DMS153 treated with DMSO at 0.1 percent for 48 hours (cell line): ENCODE data around the gene PIH1D1.

ENCODE experiments used
- DNase-seq: peaks from one replicate; lab custom pipeline; 2025; ENCODE audit not compliant: unreplicated experiment; lab: John Stamatoyannopoulos, UW

PIH1D1 gene

GRCh38 chr19:49436381-49437017, 15.1 kb downstream of the PIH1D1 start:
- no peak for DNase-seq

- no peak for DNase-seq
Observed at GRCh38 chr19:49435670-49436069, 15.9 kb downstream of the PIH1D1 start.

DNA sequence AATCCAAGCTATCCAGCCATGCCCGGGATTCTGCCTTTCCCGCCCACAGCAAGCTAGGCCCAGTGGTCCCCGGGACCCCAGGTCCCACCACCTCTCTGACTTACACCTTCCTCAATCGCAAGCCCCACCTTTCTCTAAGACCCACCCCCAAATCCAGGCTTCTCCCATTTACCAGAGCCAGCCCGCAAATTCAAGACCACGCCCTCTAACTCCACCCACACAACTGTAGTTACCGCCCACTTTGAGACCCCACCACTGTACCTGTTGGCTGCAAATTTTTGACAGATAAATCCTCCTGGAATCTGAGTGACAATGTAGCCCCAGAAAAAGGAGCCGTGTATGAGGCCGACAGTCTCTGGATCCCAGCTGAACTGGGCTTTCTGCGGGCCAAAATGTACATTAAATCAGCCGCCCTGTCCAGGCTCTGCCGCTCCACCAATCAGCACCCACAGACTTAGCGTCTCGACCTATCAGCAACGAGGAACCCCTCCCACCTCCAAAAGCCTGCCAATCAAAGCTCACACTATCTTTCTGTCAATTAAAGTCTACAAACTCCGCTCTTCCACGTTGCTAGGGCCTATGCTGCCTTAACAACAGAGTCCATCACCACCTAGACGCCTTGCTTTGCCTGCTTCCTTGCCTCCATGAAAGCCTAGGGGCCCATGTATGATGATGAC, 16.6 kb downstream of the PIH1D1 start:
- no peak for DNase-seq

DNA sequence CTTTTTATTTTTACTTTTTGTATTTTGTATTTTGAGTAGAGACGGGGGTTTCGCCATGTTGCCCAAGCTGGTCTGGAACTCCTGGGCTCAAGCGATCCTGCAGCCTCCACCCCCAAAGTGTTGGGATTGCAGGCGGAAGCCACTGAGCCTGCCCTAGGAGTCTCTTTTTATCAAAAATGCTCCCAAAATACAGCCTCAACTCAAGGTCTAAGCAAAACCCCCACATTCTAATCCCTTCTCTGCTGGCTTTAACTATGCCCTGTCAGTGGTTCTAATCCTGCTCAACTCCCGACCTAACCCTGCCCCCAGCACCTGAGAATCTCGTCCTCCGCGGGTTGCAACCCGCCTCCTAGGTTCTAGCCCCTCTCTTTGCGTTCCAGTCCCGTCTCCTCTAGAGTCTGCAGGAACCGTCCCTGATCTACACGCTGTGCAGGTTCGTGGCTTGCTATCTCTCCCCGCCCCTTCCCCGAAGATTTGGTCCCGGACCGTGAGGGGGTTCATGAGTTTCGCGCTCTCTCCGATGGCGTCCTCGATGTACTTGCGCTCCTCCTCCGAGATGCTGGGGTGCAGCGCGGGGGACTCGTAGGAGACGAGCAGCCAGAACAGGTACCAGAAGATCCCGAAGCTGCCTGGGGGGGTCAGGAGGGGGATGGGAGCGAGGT, 18.2 kb downstream of the PIH1D1 start:
- no peak for DNase-seq

DNA sequence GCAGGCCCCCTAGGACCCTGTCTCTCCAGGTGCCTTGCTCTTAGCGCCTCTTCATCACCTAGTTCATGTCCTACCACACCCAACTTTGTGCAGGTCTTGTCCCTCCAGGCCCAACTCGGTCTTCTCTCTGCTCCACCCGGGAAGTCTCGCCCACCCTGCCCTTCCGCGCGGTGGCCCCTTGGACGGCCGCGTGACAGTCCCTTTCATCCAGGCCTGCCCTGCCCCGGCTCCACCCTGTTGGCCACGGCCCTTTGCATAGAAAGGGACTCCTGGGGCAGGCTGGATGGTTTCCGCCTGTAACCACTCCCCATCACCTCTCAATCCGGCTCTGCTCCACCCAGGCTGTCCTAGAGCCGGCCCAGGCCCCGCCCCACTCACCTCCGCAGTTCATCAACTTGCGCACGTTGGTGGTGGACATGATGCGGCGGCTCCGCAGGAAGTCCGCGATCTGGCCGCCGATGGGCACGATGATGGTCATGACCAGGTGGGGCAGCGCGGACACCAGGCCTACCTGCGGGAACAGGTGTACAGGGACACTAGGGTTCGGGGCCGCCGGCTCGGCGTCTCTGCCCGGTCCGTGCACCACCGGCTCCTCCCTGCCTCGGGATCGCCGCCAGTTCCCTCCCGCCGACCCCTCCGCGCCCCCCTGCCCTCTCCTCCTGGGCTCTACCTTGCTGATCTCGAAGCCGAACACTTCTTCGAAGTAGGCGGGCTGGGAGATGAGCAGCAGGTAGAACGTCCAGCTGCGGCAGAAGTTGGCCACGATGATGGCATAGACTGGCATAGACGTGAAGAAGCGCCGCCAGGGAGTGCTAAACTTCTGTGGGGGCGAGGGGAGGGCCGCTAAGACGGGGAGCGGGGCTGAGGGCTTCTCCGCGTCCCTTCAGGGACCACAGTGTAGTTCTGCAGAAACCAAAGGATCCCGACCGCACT, 19.2 kb downstream of the PIH1D1 start:
- DNase-seq = no peak

DNA sequence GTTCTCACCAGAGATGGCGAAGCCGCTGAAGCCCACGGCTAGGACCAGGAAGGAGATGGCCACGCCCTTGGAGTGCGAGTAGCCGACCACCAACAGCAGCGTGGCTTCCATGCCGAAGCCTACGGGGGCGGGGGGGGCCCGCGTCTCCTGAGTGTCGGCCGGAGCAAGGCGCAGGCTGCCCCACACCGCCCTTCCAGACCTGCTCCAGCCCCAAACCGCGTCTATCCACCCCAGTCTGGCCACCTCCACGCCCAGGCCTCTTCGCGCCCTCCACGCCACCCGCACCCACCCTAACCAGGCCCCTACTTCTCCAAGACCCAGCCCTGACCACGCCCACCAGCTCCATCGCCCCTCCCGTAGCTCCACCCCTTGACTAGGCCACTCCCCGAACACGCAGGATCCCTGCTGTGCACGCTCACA, 20.3 kb downstream of the PIH1D1 start:
- no peak for DNase-seq

GRCh38 chr19:49430678-49431329, 20.8 kb downstream of the PIH1D1 start:
- no peak for DNase-seq

DNA sequence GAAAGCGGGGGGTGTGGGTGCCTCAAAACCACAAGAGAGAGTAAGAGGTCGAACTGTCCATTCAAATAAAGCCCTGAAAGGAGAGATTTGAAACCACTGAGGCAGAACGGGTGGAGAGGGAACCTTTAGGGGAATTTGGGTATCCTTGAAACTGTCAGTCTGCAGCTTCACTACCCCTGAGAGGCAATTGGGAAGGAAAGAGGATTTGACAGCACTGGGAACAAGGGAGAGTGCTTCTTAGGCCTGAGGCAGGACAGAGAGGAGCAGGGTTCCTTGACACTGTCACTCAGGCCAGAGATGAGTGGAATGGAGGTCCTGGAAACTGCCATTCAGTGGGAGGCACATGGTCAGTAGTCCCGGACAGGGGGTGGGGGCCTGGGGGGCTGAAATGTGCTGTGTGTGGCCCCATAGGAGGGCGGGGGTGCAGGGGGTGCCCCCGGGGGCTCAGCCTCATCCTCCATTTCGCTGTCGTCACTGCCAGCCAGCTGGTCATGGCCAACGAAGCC, 21.4 kb downstream of the PIH1D1 start:
- DNase-seq = no peak

GRCh38 chr19:49428547-49429451, 22.8 kb downstream of the PIH1D1 start:
- DNase-seq = no peak

- DNase-seq = no peak
Observed at GRCh38 chr19:49427855-49428546, 23.6 kb downstream of the PIH1D1 start.

DNA sequence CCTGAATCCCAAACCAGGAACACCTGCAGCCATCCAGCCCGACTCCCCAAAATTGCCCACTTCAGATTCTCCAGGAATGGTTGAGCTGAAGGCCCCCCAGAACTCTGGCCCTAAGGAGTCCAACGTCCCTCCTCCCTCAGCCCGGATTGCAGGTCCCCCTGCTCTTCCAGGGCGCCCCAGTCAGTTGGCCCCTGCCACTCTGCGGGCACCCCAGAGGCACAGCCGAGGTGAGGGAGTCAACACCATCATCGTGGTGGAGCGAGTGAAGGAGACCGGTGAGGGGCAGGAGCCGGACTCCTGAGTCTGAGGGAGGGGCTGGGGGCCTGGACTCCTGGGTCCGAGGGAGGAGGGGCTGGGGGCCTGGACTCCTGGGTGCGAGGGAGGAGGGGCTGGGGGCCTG, 24.3 kb downstream of the PIH1D1 start:
- DNase-seq = no peak

- peak; percentile 64 for DNase-seq
Observed at GRCh38 chr19:49425922-49426592, 25.6 kb downstream of the PIH1D1 start.

- DNase-seq = no peak
Observed at GRCh38 chr19:49425178-49425577, 26.4 kb downstream of the PIH1D1 start, which contains the start of gene GFY. TSS of gene GFY (plus strand) at chr19:49425388. CDS start at chr19:49426431, 1,043 bp downstream.

DNA sequence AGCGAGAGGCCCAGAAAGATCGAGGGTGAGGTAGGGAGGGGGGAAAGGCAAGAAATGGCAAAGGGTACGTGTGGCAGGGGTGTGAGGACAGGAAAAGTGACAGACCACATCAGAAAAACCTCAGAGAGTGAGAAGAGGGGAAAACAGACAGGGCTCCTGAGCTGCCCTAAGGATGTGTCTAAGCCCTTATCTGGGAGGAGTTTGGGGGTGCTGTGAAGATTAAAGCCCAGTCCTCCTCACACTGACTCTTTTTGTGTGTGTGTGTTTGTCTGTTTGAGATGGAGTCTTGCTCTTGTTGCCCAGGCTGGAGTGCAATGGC, 27.7 kb downstream of the PIH1D1 start:
- no peak for DNase-seq

GRCh38 chr19:49423071-49423984, 28.3 kb downstream of the PIH1D1 start, which contains the start of gene PTH2:
TSS of gene PTH2 (minus strand) at chr19:49423441. CDS start at chr19:49423339, 102 bp downstream.
- no peak for DNase-seq

- DNase-seq = peak; percentile 78
Observed at GRCh38 chr19:49422407-49423070, 29.1 kb downstream of the PIH1D1 start.

GRCh38 chr19:49421878-49422202, 29.8 kb downstream of the PIH1D1 start:
- DNase-seq = no peak
